ENCODE results near the gene NHLRC4. TPM values are rescaled to one million over a fixed set of nuclear protein-coding genes. Genes with fewer than 3 reads are reported as not detected.
A peak's percentile ranks its signal among the peaks of the same experiment; 100 is the strongest.

Gene NHLRC4
- total RNA-seq, 1 donor from 2014 or later = 1.3 TPM

DNA sequence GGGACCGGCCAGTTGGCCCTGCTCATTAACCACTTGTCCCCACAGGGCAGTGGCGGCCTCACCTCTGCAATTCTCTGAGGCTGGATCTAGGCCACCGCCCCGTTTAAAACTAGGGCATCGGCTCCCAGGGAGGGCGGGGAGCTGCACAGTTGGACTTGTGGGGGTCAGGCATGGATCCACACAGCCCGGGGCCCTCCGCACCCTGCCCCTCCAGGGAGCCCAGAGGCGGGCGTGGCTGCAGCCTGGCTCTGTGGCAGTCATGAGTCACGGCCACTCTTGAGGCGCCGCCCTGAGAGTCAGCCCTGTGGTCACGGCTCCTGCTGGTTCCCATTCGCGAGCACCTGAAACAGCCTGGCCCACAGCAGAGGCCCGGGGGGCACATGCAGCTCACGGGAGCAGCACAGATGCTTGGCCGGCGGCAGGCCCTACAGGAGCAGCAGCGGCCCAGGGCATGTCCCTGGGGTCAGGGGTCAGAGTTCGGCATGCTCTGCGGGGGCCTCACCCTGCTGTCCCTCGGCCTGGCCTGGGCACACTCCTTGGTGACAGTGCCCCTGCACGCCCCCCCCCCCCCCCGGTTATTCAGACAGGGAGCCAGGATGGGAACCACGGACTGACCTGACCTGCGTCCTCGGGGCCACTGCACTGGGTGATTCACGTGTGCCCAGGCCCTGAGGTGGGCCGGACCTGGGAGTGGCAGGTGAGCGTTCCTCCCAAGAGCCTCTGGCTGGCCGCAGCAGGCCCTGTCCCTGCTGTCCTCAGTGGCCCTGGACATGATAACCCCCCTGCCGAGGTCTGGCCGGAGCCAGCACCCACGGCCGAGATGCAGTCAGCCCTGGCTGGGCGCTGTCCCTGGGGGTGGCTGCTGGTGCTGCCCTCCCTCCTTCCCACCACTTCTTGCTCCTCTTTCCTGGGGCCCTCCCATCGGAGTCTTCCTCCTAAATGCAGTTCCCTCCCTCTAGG is 31.1 kb upstream of the NHLRC4 start:
- H3K36me3 Mint-ChIP-seq (ENCODE audit: low read depth) = peaks cover 11% of the 10 kb centered on the region
- intact Hi-C loops (cut with micrococcal nuclease) = no loop called here
- H3K27ac Mint-ChIP-seq = no peak overlapping the region
- no peaks in the 10 kb centered on the region for H3K9me3 Mint-ChIP-seq
- no peaks in the 10 kb centered on the region for H3K4me1 Mint-ChIP-seq (ENCODE audit: low read depth)
- H3K4me3 Mint-ChIP-seq (ENCODE audit: low read depth) = no peak overlapping the region
- no peaks in the 10 kb centered on the region for H3K27me3 Mint-ChIP-seq (ENCODE audit: low read depth)
- DNase-seq (ENCODE audit: low spot score) = no peak

DNA sequence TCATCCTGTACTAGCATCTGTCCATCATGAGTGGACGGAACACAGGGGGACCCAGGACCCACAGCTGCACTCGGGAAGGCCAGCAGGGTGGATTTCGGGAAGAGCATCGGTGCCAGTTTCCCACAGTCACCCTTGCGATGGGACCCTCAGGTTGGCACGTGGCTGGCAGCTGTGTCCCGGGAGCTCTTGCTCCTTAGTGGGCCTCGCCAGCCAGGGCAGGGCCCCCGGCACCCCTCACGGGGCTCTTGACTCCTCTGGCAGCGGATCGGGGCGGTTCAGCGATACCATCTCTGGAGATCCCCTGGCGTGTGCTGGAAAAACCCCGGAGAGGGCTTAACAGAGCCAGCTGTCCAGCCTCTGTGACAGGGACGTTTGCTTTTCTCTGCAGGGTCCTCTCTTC is 30.1 kb upstream of the NHLRC4 start:
- H3K27ac Mint-ChIP-seq = no peak overlapping the region
- intact Hi-C loops (cut with micrococcal nuclease) = no loop called here
- no peak for DNase-seq (ENCODE audit: low spot score)
- H3K4me3 Mint-ChIP-seq (ENCODE audit: low read depth) = no peak overlapping the region
- H3K27me3 Mint-ChIP-seq (ENCODE audit: low read depth) = no peaks in the 10 kb centered on the region
- H3K36me3 Mint-ChIP-seq (ENCODE audit: low read depth) = peaks cover 11% of the 10 kb centered on the region
- no peaks in the 10 kb centered on the region for H3K4me1 Mint-ChIP-seq (ENCODE audit: low read depth)
- no peaks in the 10 kb centered on the region for H3K9me3 Mint-ChIP-seq

DNA sequence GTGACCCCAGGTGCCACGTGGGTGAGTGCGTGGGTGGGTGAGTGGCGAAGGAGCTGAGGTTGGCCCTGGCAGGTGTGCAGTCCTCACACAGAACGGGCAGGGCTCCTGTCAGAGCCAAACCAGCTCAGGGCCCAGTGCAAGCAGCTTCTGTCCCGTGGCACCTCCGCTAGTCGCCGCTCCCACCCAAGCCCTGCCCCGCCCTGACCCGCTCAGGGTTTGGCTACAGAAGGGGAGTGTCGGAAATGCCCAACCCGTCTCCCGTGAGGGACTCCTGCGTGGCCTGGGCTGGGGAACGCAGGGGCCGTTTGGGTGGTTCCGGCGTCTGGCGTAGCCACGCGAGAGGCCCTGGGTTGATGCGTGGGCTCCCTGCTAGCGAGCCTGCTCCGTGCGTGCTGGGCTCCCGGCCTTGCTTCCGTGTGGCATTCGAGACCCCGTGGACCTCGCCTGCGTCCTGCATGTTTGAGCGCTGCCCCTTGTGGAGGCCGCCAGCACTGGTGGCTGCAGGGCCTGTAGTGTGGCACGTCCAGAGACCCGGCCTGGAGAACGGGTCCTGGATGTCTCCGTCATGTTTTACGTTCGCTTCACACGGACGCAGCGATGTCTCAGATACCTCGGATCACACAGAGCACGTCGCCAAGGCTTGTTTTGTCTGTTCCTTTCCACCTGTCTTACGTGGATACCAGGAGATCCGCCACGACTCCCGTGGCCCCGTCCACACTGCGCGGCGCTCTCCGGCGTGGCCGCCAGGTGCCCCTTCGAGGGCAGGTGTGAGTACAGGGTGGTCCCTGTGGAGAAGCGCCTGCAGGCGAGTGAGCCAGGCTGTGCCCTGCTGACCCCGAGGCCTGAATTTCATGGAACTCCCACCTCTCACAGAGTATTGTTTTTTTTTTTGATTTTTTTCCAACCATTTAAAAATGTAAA is 29.1 kb upstream of the NHLRC4 start:
- Mint-ChIP-seq H3K9me3 (no peaks in the 10 kb centered on the region), H3K36me3 (ENCODE audit: low read depth) (peaks cover 17% of the 10 kb centered on the region), H3K27me3 (ENCODE audit: low read depth) (no peaks in the 10 kb centered on the region), H3K27ac (no peak overlapping the region), H3K4me3 (ENCODE audit: low read depth) (no peak overlapping the region), H3K4me1 (ENCODE audit: low read depth) (no peaks in the 10 kb centered on the region)
- no peak for DNase-seq (ENCODE audit: low spot score)
- intact Hi-C loops (cut with micrococcal nuclease) = no loop called here

- intact Hi-C loops (cut with micrococcal nuclease) = no loop called here
- H3K4me1 Mint-ChIP-seq (ENCODE audit: low read depth) = no peaks in the 10 kb centered on the region
- no peak for DNase-seq (ENCODE audit: low spot score)
- no peak overlapping the region for H3K4me3 Mint-ChIP-seq (ENCODE audit: low read depth)
- no peak overlapping the region for H3K27ac Mint-ChIP-seq
- H3K9me3 Mint-ChIP-seq = no peaks in the 10 kb centered on the region
- H3K36me3 Mint-ChIP-seq (ENCODE audit: low read depth) = peaks cover 19% of the 10 kb centered on the region
- no peaks in the 10 kb centered on the region for H3K27me3 Mint-ChIP-seq (ENCODE audit: low read depth)
These were observed 26.8 kb upstream of the NHLRC4 start for GRCh38 chr16:539901-540530.

DNA sequence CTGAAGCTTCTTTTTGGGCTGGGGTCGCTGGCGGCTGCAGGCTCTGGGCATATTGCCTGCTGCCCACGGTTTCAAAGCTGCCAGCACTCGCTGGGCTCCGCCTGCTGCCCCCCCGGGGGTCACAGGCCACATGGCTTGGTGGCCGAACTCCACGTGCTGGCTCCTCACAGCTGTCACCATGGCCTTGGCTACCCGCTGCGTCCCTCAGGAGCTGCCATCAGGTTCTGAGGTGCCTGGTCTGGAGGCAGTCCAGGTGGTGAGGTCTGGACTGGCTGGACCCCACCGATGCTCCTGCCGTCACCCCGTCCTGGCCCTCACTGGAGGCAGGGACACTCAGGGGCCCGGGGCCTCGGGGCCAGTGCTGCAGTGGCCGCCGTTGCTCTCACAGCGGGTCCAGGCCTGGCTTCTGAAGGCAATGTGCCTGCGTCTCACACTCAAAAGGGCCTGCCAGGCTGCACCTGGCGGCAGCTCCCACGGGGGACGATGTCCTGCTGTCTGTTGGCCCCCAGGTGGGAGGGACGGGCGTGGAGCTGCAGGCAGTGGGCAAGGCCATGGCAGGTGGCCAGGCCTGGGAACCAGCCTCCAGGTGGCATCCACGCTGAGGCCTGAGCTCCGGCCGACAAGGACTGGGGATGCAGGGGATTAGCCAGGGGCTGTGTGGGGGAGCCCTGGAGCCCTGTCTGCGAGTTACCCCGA is 26.0 kb upstream of the NHLRC4 start:
- Mint-ChIP-seq H3K4me1 (ENCODE audit: low read depth) (no peaks in the 10 kb centered on the region), H3K36me3 (ENCODE audit: low read depth) (peaks cover 20% of the 10 kb centered on the region), H3K4me3 (ENCODE audit: low read depth) (no peak overlapping the region), H3K27ac (no peak overlapping the region), H3K27me3 (ENCODE audit: low read depth) (no peaks in the 10 kb centered on the region), H3K9me3 (no peaks in the 10 kb centered on the region)
- DNase-seq (ENCODE audit: low spot score) = no peak
- intact Hi-C loops (cut with micrococcal nuclease) = no loop called here

DNA sequence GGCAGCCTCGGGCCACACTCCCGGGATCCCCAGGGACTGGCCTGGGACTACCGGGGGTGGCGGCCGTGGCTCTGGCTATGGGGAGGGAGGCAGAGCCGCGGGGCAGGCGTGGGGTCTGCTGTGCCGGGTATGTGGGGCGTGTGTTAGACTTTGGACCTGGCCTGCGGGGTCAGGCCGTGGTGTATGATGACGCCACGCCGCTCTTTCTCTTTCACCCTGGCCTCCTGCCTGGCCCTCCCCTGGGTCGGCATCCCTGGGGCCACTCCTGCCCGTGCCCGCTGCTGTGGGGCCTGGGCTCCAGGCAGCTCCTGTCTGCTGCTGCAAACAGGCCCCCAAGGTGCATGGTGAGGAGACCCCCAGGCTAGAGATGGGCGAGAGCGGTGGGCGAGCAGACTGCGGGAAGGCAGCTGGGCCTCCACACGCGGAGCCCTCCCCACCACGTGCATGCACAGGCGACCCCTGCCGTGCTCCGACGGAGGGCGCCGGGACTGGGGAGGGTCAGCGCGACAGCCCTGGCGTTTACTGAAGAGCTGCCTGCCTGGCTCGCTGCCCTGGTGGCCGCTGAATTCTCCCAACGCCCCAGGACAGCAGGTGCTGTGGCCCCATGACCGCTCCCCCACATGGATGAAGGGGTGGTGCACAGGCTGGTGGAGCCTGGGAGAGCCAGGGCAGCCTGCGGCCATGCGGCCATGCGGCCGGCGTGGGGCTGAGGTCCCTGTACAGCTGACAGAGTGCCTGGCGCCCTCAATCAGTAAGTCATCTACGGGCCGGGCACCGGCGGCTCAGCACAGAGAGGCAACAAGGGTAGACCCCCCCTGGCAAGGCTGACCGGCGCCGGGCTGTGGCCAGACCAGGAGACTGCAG is 23.3 kb upstream of the NHLRC4 start:
- H3K4me1 Mint-ChIP-seq (ENCODE audit: low read depth) = no peaks in the 10 kb centered on the region
- no peak overlapping the region for H3K4me3 Mint-ChIP-seq (ENCODE audit: low read depth)
- H3K27me3 Mint-ChIP-seq (ENCODE audit: low read depth) = no peaks in the 10 kb centered on the region
- H3K27ac Mint-ChIP-seq = no peak overlapping the region
- no peak for DNase-seq (ENCODE audit: low spot score)
- no peaks in the 10 kb centered on the region for H3K9me3 Mint-ChIP-seq
- peaks cover 12% of the 10 kb centered on the region for H3K36me3 Mint-ChIP-seq (ENCODE audit: low read depth)
- intact Hi-C loops (cut with micrococcal nuclease) = no loop called here

DNA sequence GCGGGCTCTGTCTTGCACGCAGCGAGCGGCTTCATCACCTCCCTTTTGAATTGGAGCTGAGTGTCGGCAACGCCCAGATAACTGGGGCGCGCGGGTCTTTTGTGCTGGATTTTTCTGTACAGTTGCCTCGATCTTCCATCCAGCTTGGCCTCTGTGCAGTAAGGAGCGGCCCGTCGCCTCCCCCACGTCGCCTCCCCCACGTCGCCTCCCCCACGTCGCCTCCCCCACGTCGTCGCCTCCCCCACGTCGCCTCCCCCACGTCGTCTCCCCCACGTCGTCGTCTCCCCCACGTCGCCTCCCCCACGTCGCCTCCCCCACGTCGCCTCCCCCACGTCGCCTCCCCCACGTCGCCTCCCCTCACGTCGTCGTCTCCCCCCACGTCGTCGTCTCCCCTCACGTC is 22.3 kb upstream of the NHLRC4 start:
- Mint-ChIP-seq H3K36me3 (ENCODE audit: low read depth) (peaks cover 9% of the 10 kb centered on the region), H3K27ac (no peak overlapping the region), H3K27me3 (ENCODE audit: low read depth) (no peaks in the 10 kb centered on the region), H3K4me3 (ENCODE audit: low read depth) (no peak overlapping the region), H3K4me1 (ENCODE audit: low read depth) (no peaks in the 10 kb centered on the region), H3K9me3 (no peaks in the 10 kb centered on the region)
- intact Hi-C loops (cut with micrococcal nuclease) = no loop called here
- DNase-seq (ENCODE audit: low spot score) = no peak

DNA sequence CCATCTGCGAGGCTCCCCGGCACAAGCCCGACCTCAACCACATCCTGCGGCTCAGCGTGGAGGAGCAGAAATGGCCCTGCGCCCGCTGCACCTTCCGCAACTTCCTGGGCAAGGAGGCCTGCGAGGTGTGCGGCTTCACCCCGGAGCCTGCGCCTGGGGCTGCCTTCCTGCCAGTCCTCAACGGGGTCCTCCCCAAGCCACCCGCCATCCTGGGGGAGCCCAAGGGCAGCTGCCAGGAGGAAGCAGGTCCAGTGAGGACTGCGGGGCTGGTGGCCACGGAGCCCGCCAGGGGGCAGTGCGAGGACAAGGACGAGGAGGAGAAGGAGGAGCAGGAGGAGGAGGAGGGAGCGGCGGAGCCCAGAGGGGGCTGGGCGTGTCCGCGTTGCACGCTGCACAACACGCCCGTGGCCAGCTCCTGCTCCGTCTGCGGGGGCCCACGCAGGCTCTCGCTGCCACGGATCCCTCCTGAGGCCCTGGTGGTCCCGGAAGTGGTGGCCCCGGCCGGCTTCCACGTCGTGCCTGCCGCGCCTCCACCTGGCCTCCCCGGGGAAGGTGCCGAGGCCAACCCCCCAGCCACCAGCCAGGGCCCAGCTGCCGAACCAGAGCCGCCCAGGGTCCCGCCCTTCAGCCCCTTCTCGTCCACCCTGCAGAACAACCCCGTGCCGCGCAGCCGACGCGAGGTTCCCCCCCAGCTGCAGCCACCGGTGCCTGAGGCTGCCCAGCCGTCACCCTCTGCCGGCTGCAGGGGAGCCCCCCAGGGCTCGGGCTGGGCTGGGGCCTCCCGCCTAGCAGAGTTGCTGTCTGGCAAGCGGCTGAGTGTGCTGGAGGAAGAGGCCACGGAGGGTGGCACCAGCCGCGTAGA is 19.7 kb upstream of the NHLRC4 start:
- intact Hi-C loops (cut with micrococcal nuclease) = no loop called here
- Mint-ChIP-seq H3K4me3 (ENCODE audit: low read depth) (no peak overlapping the region), H3K9me3 (no peaks in the 10 kb centered on the region), H3K27me3 (ENCODE audit: low read depth) (no peaks in the 10 kb centered on the region), H3K36me3 (ENCODE audit: low read depth) (peaks cover 7% of the 10 kb centered on the region), H3K4me1 (ENCODE audit: low read depth) (no peaks in the 10 kb centered on the region), H3K27ac (no peak overlapping the region)
- DNase-seq (ENCODE audit: low spot score) = peak; percentile 30

DNA sequence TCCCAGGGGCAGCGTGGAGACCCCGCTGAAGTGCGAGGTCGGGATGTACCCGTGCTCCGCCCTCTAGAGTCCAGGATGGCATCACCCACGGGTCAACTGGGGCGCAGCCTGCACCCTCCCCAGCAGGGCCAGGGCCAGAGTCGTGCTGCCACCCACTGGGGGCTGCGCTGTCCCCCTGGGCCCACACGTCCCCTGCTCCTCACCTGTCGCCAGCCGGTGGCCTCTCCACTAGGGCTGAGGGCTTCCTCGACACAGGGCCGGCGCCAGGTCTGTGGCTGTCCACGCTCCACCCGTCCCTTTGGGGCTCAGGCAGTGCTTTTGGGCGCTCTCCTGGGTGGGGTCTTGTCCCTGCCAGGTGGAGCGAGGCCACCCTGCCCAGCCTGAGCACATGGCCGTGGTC is 18.2 kb upstream of the NHLRC4 start:
- no peaks in the 10 kb centered on the region for H3K9me3 Mint-ChIP-seq
- H3K27ac Mint-ChIP-seq = no peak overlapping the region
- intact Hi-C loops (cut with micrococcal nuclease) = no loop called here
- DNase-seq (ENCODE audit: low spot score) = no peak
- H3K27me3 Mint-ChIP-seq (ENCODE audit: low read depth) = no peaks in the 10 kb centered on the region
- H3K36me3 Mint-ChIP-seq (ENCODE audit: low read depth) = peaks cover 3% of the 10 kb centered on the region
- no peaks in the 10 kb centered on the region for H3K4me1 Mint-ChIP-seq (ENCODE audit: low read depth)
- H3K4me3 Mint-ChIP-seq (ENCODE audit: low read depth) = no peak overlapping the region

DNA sequence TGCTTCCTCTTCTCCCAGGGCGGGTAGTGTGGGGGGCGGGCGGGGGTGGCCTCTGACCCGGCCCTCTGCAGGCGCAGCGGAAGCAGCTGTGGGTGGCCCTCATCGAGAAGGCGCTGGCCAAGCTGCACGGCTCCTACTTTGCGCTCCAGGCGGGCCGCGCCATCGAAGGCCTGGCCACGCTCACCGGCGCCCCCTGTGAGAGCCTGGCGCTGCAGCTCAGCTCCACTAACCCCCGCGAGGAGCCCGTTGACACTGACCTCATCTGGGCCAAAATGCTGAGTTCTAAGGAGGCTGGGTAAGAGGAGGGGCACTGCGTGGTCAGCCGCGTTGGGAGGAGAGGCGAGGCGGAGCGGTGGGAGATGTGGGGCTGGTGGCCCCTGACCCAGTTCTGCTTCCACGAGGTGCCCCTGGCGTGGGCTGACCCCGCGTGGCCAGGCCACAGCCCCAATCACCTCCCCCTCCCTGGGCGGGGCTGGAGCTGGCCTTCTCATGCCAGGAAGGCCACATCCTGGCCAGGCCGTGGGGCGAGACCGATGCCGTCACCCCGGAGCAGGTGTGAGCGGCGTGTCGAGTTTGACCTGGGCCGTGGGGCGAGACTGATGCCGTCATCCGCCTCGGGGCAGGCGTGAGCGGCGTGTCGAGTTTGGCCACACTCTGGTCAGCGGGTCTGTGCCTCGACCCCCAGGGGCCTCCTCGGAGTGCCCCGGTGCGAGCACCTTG is 17.1 kb upstream of the NHLRC4 start:
- H3K4me1 Mint-ChIP-seq (ENCODE audit: low read depth) = no peaks in the 10 kb centered on the region
- H3K27me3 Mint-ChIP-seq (ENCODE audit: low read depth) = no peaks in the 10 kb centered on the region
- no peaks in the 10 kb centered on the region for H3K9me3 Mint-ChIP-seq
- no peak overlapping the region for H3K4me3 Mint-ChIP-seq (ENCODE audit: low read depth)
- no peak overlapping the region for H3K27ac Mint-ChIP-seq
- DNase-seq (ENCODE audit: low spot score) = no peak
- intact Hi-C loops (cut with micrococcal nuclease) = no loop called here
- peaks cover 6% of the 10 kb centered on the region for H3K36me3 Mint-ChIP-seq (ENCODE audit: low read depth)

All from activated T-helper 2 cell treated with anti-CD3 and anti-CD28 coated beads, Interferon-gamma antibody, Interleukin-2, Interleukin-4, amounts not matched to agents 10 μg/mL and 5 μg/mL and 100 μg/mL, durations not matched to agents 14 hours and 24 hours and 36 hours (primary cell).